WERI-Rb-1 (cell line): ENCODE data around the gene TNS1.

Experiments used
- DNase-seq: peaks from one replicate; pipeline ENCODE4 v3.0.0-alpha.2; 2020
- H3K27ac ChIP-seq: fragments of 250-450 bp; sonication (Bioruptor Pico); 2 replicates; pipeline ENCODE4 v1.5.1; 2020; ENCODE audit warnings: mild to moderate bottlenecking, moderate library complexity
- H3K27me3 ChIP-seq: fragments of 250-450 bp; sonication (Bioruptor Pico); 2 replicates; pipeline ENCODE4 v1.5.1; 2021; ENCODE audit warnings: mild to moderate bottlenecking, low read depth, moderate library complexity; ENCODE audit not compliant: insufficient read depth, severe bottlenecking
- H3K36me3 ChIP-seq: fragments of 250-450 bp; sonication (Bioruptor Pico); 2 replicates; pipeline ENCODE4 v1.5.1; 2020; ENCODE audit warnings: mild to moderate bottlenecking, moderate library complexity
- H3K4me3 ChIP-seq: 2 replicates; pipeline ENCODE4 v1.5.1; 2011; ENCODE audit warnings: low read depth, mild to moderate bottlenecking, control low read depth, low read length
- H3K9me3 ChIP-seq: fragments of 250-450 bp; sonication (Bioruptor Pico); 2 replicates; pipeline ENCODE4 v1.5.1; 2021; ENCODE audit warnings: mild to moderate bottlenecking, moderate library complexity; ENCODE audit not compliant: severe bottlenecking
- TF ChIP-seq, protein P1 (sequence below): IDR thresholded peaks from 2 replicates; pipeline ENCODE4 v1.5.1; 2011; ENCODE audit warnings: low read depth, mild to moderate bottlenecking, control low read depth, inconsistent platforms, low read length

Gene TNS1

DNA sequence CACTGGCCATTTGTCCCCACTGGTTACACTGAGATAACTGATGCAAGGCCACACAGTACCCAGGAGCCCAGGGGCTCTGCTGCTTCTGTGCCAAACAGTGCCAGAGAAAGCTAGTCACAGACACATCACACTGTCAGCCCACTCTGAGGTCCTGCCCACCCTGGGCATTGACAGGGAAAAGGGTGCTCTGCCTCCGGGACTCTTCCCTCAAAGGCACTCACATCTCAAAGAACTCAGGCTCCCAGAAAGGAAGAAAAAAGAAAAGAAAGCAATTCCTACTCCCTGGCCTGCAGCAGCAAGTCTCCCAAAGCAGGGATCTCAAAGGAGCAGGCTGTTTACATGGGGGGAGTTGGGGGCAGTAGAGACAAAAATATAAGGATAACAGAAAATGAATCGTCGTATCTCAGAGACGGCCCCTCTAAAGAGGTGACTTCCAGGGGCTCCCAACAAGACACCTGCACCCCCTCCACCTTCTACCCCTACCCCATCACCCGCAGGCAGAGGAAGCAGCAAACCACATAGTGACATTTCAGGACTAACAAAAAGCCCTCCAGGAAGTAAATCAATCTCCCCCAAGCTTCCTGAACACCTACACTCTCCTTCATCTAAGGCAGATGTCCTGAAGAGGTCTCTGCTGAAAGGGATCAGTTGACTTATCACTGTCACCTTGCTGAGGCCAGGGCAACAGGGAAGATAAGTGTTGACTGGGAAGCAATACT lies 247.6 kb downstream of the TNS1 start:
- no peak for DNase-seq
- H3K27ac ChIP-seq = no peak overlapping the region
- TF ChIP-seq, protein P1, sequence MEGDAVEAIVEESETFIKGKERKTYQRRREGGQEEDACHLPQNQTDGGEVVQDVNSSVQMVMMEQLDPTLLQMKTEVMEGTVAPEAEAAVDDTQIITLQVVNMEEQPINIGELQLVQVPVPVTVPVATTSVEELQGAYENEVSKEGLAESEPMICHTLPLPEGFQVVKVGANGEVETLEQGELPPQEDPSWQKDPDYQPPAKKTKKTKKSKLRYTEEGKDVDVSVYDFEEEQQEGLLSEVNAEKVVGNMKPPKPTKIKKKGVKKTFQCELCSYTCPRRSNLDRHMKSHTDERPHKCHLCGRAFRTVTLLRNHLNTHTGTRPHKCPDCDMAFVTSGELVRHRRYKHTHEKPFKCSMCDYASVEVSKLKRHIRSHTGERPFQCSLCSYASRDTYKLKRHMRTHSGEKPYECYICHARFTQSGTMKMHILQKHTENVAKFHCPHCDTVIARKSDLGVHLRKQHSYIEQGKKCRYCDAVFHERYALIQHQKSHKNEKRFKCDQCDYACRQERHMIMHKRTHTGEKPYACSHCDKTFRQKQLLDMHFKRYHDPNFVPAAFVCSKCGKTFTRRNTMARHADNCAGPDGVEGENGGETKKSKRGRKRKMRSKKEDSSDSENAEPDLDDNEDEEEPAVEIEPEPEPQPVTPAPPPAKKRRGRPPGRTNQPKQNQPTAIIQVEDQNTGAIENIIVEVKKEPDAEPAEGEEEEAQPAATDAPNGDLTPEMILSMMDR = no peak
- H3K36me3 ChIP-seq = no peaks in the 10 kb centered on the region
- no peak overlapping the region for H3K4me3 ChIP-seq
- no peaks in the 10 kb centered on the region for H3K9me3 ChIP-seq
- H3K27me3 ChIP-seq = no peaks in the 10 kb centered on the region

DNA sequence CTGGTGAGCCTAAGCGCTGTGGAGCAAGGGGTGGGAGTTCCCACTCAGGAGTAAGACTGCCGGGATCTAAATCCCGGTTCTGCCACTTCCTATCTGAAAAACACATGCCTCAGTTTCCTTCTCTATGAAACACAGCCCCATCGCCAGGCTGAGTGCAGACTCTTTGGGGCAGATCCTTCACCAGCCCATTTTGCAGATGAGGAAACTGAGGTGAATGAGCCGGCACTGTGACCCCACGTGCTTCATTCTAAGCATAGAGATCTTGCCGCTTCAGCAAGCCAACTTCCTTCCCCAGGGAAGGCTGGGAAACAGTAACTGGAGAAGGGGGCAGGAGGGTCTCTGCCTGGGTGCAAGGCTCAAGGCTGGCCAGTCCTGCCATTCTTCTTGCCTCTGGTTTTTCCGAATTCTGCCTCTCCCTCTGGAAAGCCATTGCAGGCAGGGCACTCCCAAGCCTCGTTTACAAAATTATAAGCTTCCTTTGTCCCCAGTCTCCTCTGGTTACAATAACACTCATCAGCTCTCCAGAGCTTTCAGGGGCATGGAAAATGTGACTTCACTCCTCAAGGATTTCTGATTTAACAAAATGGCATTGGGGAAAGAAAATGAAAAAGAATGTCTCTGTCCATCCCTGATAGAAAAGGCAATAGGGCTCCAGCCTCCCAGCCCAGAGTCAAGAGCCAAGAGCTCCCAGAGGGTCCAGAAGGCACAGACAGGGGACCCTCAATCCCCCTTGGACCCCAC lies 249.2 kb downstream of the TNS1 start:
- DNase-seq = no peak
- Histone ChIP-seq H3K36me3 (no peaks in the 10 kb centered on the region), H3K4me3 (no peak overlapping the region), H3K27ac (no peak overlapping the region), H3K9me3 (no peaks in the 10 kb centered on the region), H3K27me3 (no peaks in the 10 kb centered on the region)
- TF ChIP-seq, protein P1 = no peak

DNA sequence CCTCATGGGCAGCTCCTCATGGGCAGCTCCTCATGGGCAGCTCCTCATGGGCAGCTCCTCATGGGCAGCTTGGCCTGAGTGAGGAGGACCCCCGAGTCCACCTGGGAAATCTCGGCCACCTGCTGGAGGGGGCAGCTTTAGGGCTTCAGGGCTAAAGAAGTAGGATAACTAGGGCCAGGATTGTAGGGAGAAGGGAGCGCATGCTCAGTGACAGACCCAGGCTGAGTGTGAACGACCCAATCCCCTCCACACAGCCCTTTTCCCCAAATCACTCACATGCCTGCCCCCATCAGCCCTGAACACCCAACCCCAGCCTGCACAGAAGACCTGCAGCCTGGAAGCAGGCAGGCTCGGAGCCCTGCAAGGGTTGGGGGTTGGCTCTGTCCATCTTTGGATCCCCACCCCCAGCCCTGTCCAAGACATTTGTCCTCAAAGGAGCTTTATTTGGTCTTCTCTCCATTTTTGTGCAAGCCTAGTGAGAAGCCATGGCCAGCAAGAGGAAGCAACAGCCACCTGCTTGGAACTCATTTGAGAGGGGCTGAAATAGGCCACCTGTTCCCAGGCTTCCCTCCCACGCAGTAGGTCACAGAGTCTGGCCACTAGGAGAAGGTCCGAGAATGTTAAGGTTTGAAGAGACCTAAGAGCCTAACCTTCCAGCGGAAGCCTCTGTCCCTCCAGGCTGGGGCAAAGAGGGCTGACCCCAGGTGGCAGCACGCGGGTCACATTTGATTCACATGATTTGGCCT lies 249.9 kb downstream of the TNS1 start:
- TF ChIP-seq, protein P1 = no peak
- Histone ChIP-seq H3K27me3 (no peaks in the 10 kb centered on the region), H3K36me3 (no peaks in the 10 kb centered on the region), H3K4me3 (no peak overlapping the region), H3K27ac (no peak overlapping the region), H3K9me3 (no peaks in the 10 kb centered on the region)
- DNase-seq = no peak

DNA sequence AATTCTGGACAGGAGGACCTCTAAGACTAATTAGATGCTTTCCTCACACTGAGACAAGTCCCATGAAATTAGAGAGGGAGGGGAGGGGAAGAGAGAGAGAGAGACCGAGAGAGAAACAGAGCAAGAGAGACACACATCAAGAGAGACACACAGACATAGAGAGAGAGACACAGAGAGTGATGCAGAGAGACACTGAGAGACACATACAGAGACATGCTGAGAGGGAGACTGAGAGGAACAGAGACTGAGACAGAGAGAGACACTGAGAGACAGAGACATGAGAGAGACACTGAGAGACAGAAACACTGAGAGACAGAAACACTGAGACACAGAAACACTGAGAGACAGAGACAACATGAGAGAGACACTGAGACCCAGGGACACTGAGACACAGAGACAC lies 250.8 kb downstream of the TNS1 start:
- Histone ChIP-seq H3K27ac (no peak overlapping the region), H3K4me3 (no peak overlapping the region), H3K9me3 (no peaks in the 10 kb centered on the region), H3K27me3 (no peaks in the 10 kb centered on the region), H3K36me3 (no peaks in the 10 kb centered on the region)
- TF ChIP-seq, protein P1 = no peak
- DNase-seq = no peak

DNA sequence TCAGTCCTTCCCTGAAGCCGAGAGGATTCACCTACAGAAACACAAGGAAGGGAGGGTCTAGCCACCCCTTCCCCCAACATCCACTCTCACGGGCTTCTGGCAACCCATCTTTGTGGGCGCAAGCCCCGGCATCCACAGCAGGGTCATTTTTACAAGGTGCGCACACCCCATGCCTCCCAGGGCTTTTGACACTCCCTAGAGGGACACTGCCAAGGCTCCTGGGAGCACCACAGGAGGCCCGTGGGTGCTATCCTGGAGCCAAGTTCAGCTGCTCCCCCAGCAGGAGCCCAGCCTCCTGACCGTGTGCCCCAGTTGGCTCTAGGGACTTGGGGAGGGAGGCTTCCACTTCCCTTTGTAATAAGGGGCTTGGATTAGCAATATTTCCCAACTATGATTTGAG lies 251.6 kb downstream of the TNS1 start:
- Histone ChIP-seq H3K4me3 (no peak overlapping the region), H3K36me3 (no peaks in the 10 kb centered on the region), H3K27ac (no peak overlapping the region), H3K27me3 (no peaks in the 10 kb centered on the region), H3K9me3 (no peaks in the 10 kb centered on the region)
- TF ChIP-seq, protein P1 = no peak
- no peak for DNase-seq
